Spinal cord (tissue), 10 donors: ENCODE results near the gene BACH1. TPM values are rescaled to one million over a fixed set of nuclear protein-coding genes. Genes with fewer than 3 reads are reported as not detected.

Source experiments
- DNase-seq, 6 donors: peaks; one replicate each; pipeline versions ENCODE4 v3.0.0 to v3.0.0-alpha.2; 2013 to 2015; ENCODE audit warnings: low spot score in 6 of 6, low read depth in 4 of 6
- H3K27ac ChIP-seq: one replicate; pipeline ENCODE4 v1.5.1; 2013; ENCODE audit warnings: low read depth, low read length, control low read depth
- H3K27me3 ChIP-seq: one replicate; pipeline ENCODE4 v1.6.1; 2013; ENCODE audit warnings: low read length; ENCODE audit not compliant: control insufficient read depth, insufficient read depth
- H3K36me3 ChIP-seq: one replicate; pipeline ENCODE4 v1.6.1; 2013; ENCODE audit warnings: low read length; ENCODE audit not compliant: control insufficient read depth, insufficient read depth
- H3K4me1 ChIP-seq: one replicate; pipeline ENCODE4 v1.6.1; 2013; ENCODE audit warnings: low read length; ENCODE audit not compliant: control insufficient read depth, insufficient read depth
- H3K4me3 ChIP-seq: one replicate; pipeline ENCODE4 v1.5.1; 2013; ENCODE audit warnings: low read depth, low read length, control low read depth
- H3K9me3 ChIP-seq: one replicate; pipeline ENCODE4 v1.6.1; 2013; ENCODE audit warnings: low read length; ENCODE audit not compliant: control insufficient read depth, insufficient read depth
- WGBS: methylation state at CpG from one replicate; pipeline ENCODE4 v1.1.5; 2013; ENCODE audit warnings: missing lambda C conversion rate; ENCODE audit not compliant: insufficient coverage; 5-methylcytosine and 5-hydroxymethylcytosine counted together
- polyA plus RNA-seq, 2 donors: library from polyadenylated mRNA; unstranded; fragments of 120-200 nt; gene quantifications; one replicate each; pipeline ENCODE4 v1.2.1, GENCODE V29; 2013; ENCODE audit not compliant: insufficient read length in 2 of 2
- total RNA-seq, 2 donors: library from RNA; depleted of rRNA in 1 of 2; stranded (reverse); fragments of 120-200 nt in 1 of 2; fragments of >200 nt in 1 of 2; gene quantifications; one replicate each; pipeline versions ENCODE4 v1.2.3 to v1.2.4, GENCODE V29; 2013 to 2014
- donor health status: healthy.

The BACH1 gene
- total and polyA plus RNA-seq, 4 donors: 18.6 to 101 (median 44.1) TPM

GRCh38 chr21:29384683-29385359 lies 86.1 kb downstream of the BACH1 start:
- H3K4me3 ChIP-seq: no peak overlapping the region
- no peaks in the 10 kb centered on the region for H3K36me3 ChIP-seq
- DNase-seq: no peak
- no peaks in the 10 kb centered on the region for H3K4me1 ChIP-seq
- no peaks in the 10 kb centered on the region for H3K9me3 ChIP-seq
- H3K27ac ChIP-seq: no peak overlapping the region
- 59% methylated on average over 2 of the region's 2 CpGs for WGBS
- no peaks in the 10 kb centered on the region for H3K27me3 ChIP-seq

- no peaks in the 10 kb centered on the region for H3K4me1 ChIP-seq
- WGBS: 88% methylated on average over 5 of the region's 6 CpGs
These were observed 87.3 kb downstream of the BACH1 start for GRCh38 chr21:29385934-29386520.

GRCh38 chr21:29386803-29387202 lies 88.1 kb downstream of the BACH1 start:
- WGBS: 78% methylated on average over 1 of the region's 4 CpGs
- H3K27ac ChIP-seq: no peak overlapping the region
- H3K4me3 ChIP-seq: no peak overlapping the region
- H3K9me3 ChIP-seq: no peaks in the 10 kb centered on the region
- DNase-seq: no peak
- H3K4me1 ChIP-seq: no peaks in the 10 kb centered on the region
- H3K36me3 ChIP-seq: no peaks in the 10 kb centered on the region
- no peaks in the 10 kb centered on the region for H3K27me3 ChIP-seq

More at GRCh38 chr21:29385934-29386520, 87.3 kb downstream of the BACH1 start:
- Histone ChIP-seq H3K27me3 (no peaks in the 10 kb centered on the region), H3K36me3 (no peaks in the 10 kb centered on the region), H3K9me3 (no peaks in the 10 kb centered on the region), H3K4me3 (no peak overlapping the region), H3K27ac (no peak overlapping the region)
- peak in 1 of 6 donors; percentile 20 for DNase-seq

- WGBS: no CpG with 5 or more reads among the region's 5 CpGs
These were observed 88.9 kb downstream of the BACH1 start for GRCh38 chr21:29387598-29387997.

DNA sequence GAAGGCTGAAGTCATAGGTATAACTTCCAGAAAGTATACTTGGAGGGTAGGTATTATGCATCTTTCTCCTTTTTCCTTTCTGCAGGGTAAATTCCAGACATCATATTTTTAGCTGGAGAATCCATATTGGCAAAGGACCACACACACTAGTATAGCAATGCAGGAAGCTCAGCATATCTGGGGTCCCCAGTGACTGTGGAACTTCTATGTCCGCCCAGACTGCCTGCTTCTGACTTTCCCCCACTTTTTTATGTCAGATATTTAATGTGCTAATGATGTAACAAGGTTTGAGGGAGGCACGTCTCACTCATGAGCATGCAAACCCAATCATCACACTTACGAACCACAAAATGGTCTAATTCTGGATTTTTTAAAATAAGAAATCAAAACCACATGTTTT lies 90.4 kb downstream of the BACH1 start:
- no peaks in the 10 kb centered on the region for H3K36me3 ChIP-seq
- no peak for DNase-seq
- no peaks in the 10 kb centered on the region for H3K27me3 ChIP-seq
- H3K4me1 ChIP-seq: no peaks in the 10 kb centered on the region
- WGBS: no CpG with 5 or more reads among the region's 3 CpGs
- no peak overlapping the region for H3K27ac ChIP-seq
- H3K4me3 ChIP-seq: no peak overlapping the region
- H3K9me3 ChIP-seq: no peaks in the 10 kb centered on the region

More at GRCh38 chr21:29387598-29387997, 88.9 kb downstream of the BACH1 start:
- no peaks in the 10 kb centered on the region for H3K36me3 ChIP-seq
- no peak overlapping the region for H3K4me3 ChIP-seq
- no peaks in the 10 kb centered on the region for H3K4me1 ChIP-seq
- no peaks in the 10 kb centered on the region for H3K27me3 ChIP-seq
- no peak for DNase-seq
- no peak overlapping the region for H3K27ac ChIP-seq
- no peaks in the 10 kb centered on the region for H3K9me3 ChIP-seq

- Histone ChIP-seq H3K9me3 (no peaks in the 10 kb centered on the region), H3K36me3 (no peaks in the 10 kb centered on the region), H3K4me3 (no peak overlapping the region), H3K27me3 (no peaks in the 10 kb centered on the region), H3K4me1 (no peaks in the 10 kb centered on the region), H3K27ac (no peak overlapping the region)
- no CpG with 5 or more reads among the region's 2 CpGs for WGBS
- no peak for DNase-seq
These were observed 92.1 kb downstream of the BACH1 start for GRCh38 chr21:29390778-29391177.

GRCh38 chr21:29394051-29394450 lies 95.3 kb downstream of the BACH1 start:
- no peak overlapping the region for H3K27ac ChIP-seq
- no peaks in the 10 kb centered on the region for H3K4me1 ChIP-seq
- H3K27me3 ChIP-seq: no peaks in the 10 kb centered on the region
- H3K36me3 ChIP-seq: no peaks in the 10 kb centered on the region
- no CpG with 5 or more reads among the region's 2 CpGs for WGBS
- no peak overlapping the region for H3K4me3 ChIP-seq
- DNase-seq: no peak
- no peaks in the 10 kb centered on the region for H3K9me3 ChIP-seq

Other genes starting within 250 kb of the BACH1 start
- gene CCT8, start 225.3 kb upstream of the BACH1 start, total RNA-seq: 100 to 1,000 TPM; 122 to 130 TPM
- gene CCT8, start 225.3 kb upstream of the BACH1 start, polyA plus RNA-seq: 100 to 1,000 TPM; 143 to 155 TPM
- 1 to 10 TPM; 2.9 to 4.8 TPM for gene MAP3K7CL, start 168.3 kb upstream of the BACH1 start, total RNA-seq
- 1 to 10 TPM; 3.6 to 5.4 TPM for gene MAP3K7CL, start 168.3 kb upstream of the BACH1 start, polyA plus RNA-seq